Effector memory CD4-positive, alpha-beta T cell (primary cell): Measurements from ENCODE around the gene MAP4.

Experiments used
- DNase-seq, 3 donors: peaks; one replicate each; pipeline ENCODE4 v3.0.0-alpha.2; 2020
- H3K27ac ChIP-seq: 2 replicates; pipeline ENCODE4 v1.7.0; 2013; ENCODE audit warnings: mild to moderate bottlenecking, low read length, moderate library complexity; ENCODE audit not compliant: insufficient read depth, poor library complexity, severe bottlenecking
- H3K27me3 ChIP-seq: replicated peaks from 2 replicates; pipeline ENCODE4 v1.7.0; 2013; ENCODE audit warnings: mild to moderate bottlenecking, low read length; ENCODE audit not compliant: insufficient read depth, control insufficient read depth, poor library complexity, severe bottlenecking
- H3K36me3 ChIP-seq: 2 replicates; pipeline ENCODE4 v1.7.0; 2013; ENCODE audit warnings: mild to moderate bottlenecking, low read length, moderate library complexity; ENCODE audit not compliant: control insufficient read depth, insufficient read depth
- H3K4me1 ChIP-seq: 2 replicates; pipeline ENCODE4 v1.7.0; 2013; ENCODE audit warnings: low read length, mild to moderate bottlenecking; ENCODE audit not compliant: control insufficient read depth, insufficient read depth, poor library complexity, severe bottlenecking
- H3K4me3 ChIP-seq: 2 replicates; pipeline ENCODE4 v1.7.0; 2013; ENCODE audit warnings: low read length, low read depth, mild to moderate bottlenecking; ENCODE audit not compliant: insufficient read depth, poor library complexity, severe bottlenecking
- H3K9me3 ChIP-seq: 2 replicates; pipeline ENCODE4 v1.7.0; 2013; ENCODE audit warnings: mild to moderate bottlenecking, low read length, moderate library complexity; ENCODE audit not compliant: control insufficient read depth

The MAP4 gene

GRCh38 chr3:48039487-48040190 is 23.4 kb upstream of the MAP4 start:
- no peaks in the 10 kb centered on the region for H3K36me3 ChIP-seq
- no peaks in the 10 kb centered on the region for H3K27me3 ChIP-seq
- no peak overlapping the region for H3K4me3 ChIP-seq
- no peak overlapping the region for H3K27ac ChIP-seq
- H3K9me3 ChIP-seq = no peaks in the 10 kb centered on the region
- H3K4me1 ChIP-seq = no peaks in the 10 kb centered on the region
- no peak for DNase-seq

- H3K9me3 ChIP-seq = no peaks in the 10 kb centered on the region
- no peak overlapping the region for H3K27ac ChIP-seq
- H3K27me3 ChIP-seq = no peaks in the 10 kb centered on the region
- no peak overlapping the region for H3K4me3 ChIP-seq
- no peak for DNase-seq
- no peaks in the 10 kb centered on the region for H3K4me1 ChIP-seq
- H3K36me3 ChIP-seq = no peaks in the 10 kb centered on the region
Observed at GRCh38 chr3:48038971-48039481, 22.8 kb upstream of the MAP4 start.

GRCh38 chr3:48034000-48034516 is 17.8 kb upstream of the MAP4 start:
- Histone ChIP-seq H3K4me3 (no peak overlapping the region), H3K27ac (no peak overlapping the region), H3K4me1 (no peaks in the 10 kb centered on the region), H3K9me3 (no peaks in the 10 kb centered on the region), H3K27me3 (no peaks in the 10 kb centered on the region), H3K36me3 (no peaks in the 10 kb centered on the region)
- no peak for DNase-seq

GRCh38 chr3:48030188-48030587 is 14.0 kb upstream of the MAP4 start:
- Histone ChIP-seq H3K9me3 (no peaks in the 10 kb centered on the region), H3K4me1 (no peaks in the 10 kb centered on the region), H3K27me3 (no peaks in the 10 kb centered on the region), H3K36me3 (no peaks in the 10 kb centered on the region), H3K4me3 (no peak overlapping the region), H3K27ac (no peak overlapping the region)
- DNase-seq = no peak

GRCh38 chr3:48026951-48027908 is 11.0 kb upstream of the MAP4 start:
- H3K36me3 ChIP-seq = no peaks in the 10 kb centered on the region
- no peak overlapping the region for H3K27ac ChIP-seq
- H3K4me1 ChIP-seq = no peaks in the 10 kb centered on the region
- no peak for DNase-seq
- no peak overlapping the region for H3K4me3 ChIP-seq
- H3K9me3 ChIP-seq = no peaks in the 10 kb centered on the region
- no peaks in the 10 kb centered on the region for H3K27me3 ChIP-seq

- H3K27me3 ChIP-seq = no peaks in the 10 kb centered on the region
- H3K4me3 ChIP-seq = no peak overlapping the region
- no peaks in the 10 kb centered on the region for H3K9me3 ChIP-seq
- no peak for DNase-seq
- H3K36me3 ChIP-seq = no peaks in the 10 kb centered on the region
- H3K4me1 ChIP-seq = no peaks in the 10 kb centered on the region
- H3K27ac ChIP-seq = no peak overlapping the region
Observed at GRCh38 chr3:48026098-48026497, 9.9 kb upstream of the MAP4 start.

GRCh38 chr3:48024401-48024800 is 8.2 kb upstream of the MAP4 start:
- Histone ChIP-seq H3K4me1 (no peaks in the 10 kb centered on the region), H3K9me3 (no peaks in the 10 kb centered on the region), H3K27me3 (no peaks in the 10 kb centered on the region), H3K4me3 (no peak overlapping the region), H3K36me3 (no peaks in the 10 kb centered on the region), H3K27ac (no peak overlapping the region)
- DNase-seq = no peak

GRCh38 chr3:48023377-48023776 is 7.2 kb upstream of the MAP4 start:
- no peak for DNase-seq
- Histone ChIP-seq H3K4me1 (no peaks in the 10 kb centered on the region), H3K36me3 (no peaks in the 10 kb centered on the region), H3K9me3 (no peaks in the 10 kb centered on the region), H3K27me3 (no peaks in the 10 kb centered on the region), H3K27ac (no peak overlapping the region), H3K4me3 (no peak overlapping the region)

GRCh38 chr3:48022178-48022577 is 6.0 kb upstream of the MAP4 start:
- peaks cover 5% of the 10 kb centered on the region for H3K4me1 ChIP-seq
- no peaks in the 10 kb centered on the region for H3K27me3 ChIP-seq
- H3K4me3 ChIP-seq = no peak overlapping the region
- no peak for DNase-seq
- H3K9me3 ChIP-seq = no peaks in the 10 kb centered on the region
- no peaks in the 10 kb centered on the region for H3K36me3 ChIP-seq
- H3K27ac ChIP-seq = no peak overlapping the region

- H3K4me1 ChIP-seq = peaks cover 12% of the 10 kb centered on the region
- H3K27ac ChIP-seq = no peak overlapping the region
Observed at GRCh38 chr3:48018841-48019240, 2.6 kb upstream of the MAP4 start.

More at GRCh38 chr3:48018841-48019240, 2.6 kb upstream of the MAP4 start:
- no peak for DNase-seq
- H3K27me3 ChIP-seq = no peaks in the 10 kb centered on the region
- H3K36me3 ChIP-seq = no peaks in the 10 kb centered on the region
- H3K9me3 ChIP-seq = no peaks in the 10 kb centered on the region
- H3K4me3 ChIP-seq = no peak overlapping the region
